ENCODE data around the gene MERTK.

Gene MERTK

DNA sequence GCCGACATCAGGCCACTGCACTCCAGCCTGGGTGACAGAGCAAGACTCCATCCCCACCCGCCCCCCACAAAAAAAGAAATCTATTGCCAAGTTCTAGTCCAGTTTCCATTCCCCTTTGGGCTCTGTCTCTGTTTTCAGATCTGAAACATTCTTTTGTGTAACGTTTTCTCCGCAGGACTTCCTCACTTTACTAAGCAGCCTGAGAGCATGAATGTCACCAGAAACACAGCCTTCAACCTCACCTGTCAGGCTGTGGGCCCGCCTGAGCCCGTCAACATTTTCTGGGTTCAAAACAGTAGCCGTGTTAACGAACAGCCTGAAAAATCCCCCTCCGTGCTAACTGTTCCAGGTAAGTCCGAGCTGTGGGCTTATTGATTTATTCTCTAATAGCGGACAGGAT lies 48.8 kb downstream of the MERTK start:
- H3K4me3 ChIP-seq (ENCODE audit: low read depth, low read length), result no peak overlapping the region
- no peak for TF ChIP-seq CTCF (IDR thresholded peaks at IDR 0.05; ENCODE audit: low read depth, low read length, missing control alignments)
- no peak for DNase-seq (ENCODE audit: low read depth)

GRCh38 chr2:111948832-111949231 lies 50.4 kb downstream of the MERTK start:
- TF ChIP-seq CTCF (IDR thresholded peaks at IDR 0.05; ENCODE audit: low read depth, low read length, missing control alignments), result no peak
- H3K4me3 ChIP-seq (ENCODE audit: low read depth, low read length), result no peak overlapping the region
- no peak for DNase-seq (ENCODE audit: low read depth)

- no peak overlapping the region for H3K4me3 ChIP-seq (ENCODE audit: low read depth, low read length)
- TF ChIP-seq CTCF (IDR thresholded peaks at IDR 0.05; ENCODE audit: low read depth, low read length, missing control alignments), result no peak
- no peak for DNase-seq (ENCODE audit: low read depth)
These were observed 51.8 kb downstream of the MERTK start for GRCh38 chr2:111950236-111950635.

GRCh38 chr2:111951486-111951885 lies 53.1 kb downstream of the MERTK start:
- H3K4me3 ChIP-seq (ENCODE audit: low read depth, low read length), result no peak overlapping the region
- no peak for DNase-seq (ENCODE audit: low read depth)
- no peak for TF ChIP-seq CTCF (IDR thresholded peaks at IDR 0.05; ENCODE audit: low read depth, low read length, missing control alignments)

DNA sequence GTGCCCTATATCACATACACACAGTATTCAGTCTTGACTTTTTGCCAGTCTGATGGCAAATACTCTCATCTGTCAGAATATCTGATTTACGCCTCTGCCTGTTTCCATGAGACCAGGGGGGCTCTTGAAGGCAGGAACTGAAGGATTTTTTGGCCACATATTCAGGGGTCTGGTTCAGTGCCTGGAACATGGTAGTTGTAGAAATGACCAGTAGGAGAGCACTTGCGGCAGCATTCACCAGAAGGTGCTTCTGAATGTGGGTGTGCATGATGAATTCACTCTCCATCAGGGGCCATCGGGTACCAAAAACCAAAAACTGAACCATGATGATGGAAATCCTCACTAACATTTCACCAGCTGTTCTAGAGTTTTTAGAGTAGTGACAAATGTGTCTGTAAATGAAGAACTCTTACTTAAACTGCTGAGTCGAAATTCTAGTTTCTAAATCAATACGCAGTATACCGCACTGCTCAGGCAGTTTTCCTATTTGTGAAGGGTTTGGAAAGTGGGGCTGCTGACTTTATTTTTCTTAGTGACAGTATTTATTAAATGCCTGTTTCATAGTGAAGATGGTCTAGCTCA lies 54.6 kb downstream of the MERTK start:
- no peak for TF ChIP-seq CTCF (IDR thresholded peaks at IDR 0.05; ENCODE audit: low read depth, low read length, missing control alignments)
- DNase-seq (ENCODE audit: low read depth), result no peak
- H3K4me3 ChIP-seq (ENCODE audit: low read depth, low read length), result no peak overlapping the region

GRCh38 chr2:111954602-111955332 lies 56.4 kb downstream of the MERTK start:
- no peak for TF ChIP-seq CTCF (IDR thresholded peaks at IDR 0.05; ENCODE audit: low read depth, low read length, missing control alignments)
- no peak overlapping the region for H3K4me3 ChIP-seq (ENCODE audit: low read depth, low read length)
- no peak for DNase-seq (ENCODE audit: low read depth)

DNA sequence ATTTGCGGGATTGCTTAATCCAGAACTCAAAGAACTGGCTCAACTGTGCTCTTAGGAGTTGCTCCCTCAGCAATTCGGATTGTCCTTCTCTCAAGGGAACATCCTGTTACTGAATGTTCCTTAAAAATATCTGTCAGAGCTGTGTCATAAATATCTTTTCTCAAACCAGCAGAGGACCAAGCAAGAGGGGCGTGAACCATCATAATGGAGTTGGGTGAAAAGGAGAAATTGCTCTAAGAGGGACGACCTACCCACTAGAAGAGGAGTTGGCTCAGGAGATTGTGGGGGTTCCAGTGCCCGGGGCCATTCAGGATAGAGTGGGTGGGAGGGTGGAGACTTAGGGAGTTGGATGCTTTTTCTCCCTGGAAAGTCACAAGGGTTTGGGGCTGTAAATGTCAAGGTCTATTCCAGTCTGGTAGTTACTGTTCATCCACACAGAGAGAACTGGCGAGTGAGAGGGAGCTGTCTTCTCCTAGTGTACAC lies 59.5 kb downstream of the MERTK start:
- DNase-seq (ENCODE audit: low read depth), result no peak
- no peak for TF ChIP-seq CTCF (IDR thresholded peaks at IDR 0.05; ENCODE audit: low read depth, low read length, missing control alignments)
- no peak overlapping the region for H3K4me3 ChIP-seq (ENCODE audit: low read depth, low read length)

All from GM12864 (cell line).